Subcutaneous preadipocyte (primary cell): ENCODE measurements around the gene MINAR2. TPM values are rescaled to one million over a fixed set of nuclear protein-coding genes. Genes with fewer than 3 reads are reported as not detected.

Experiments
- total RNA-seq: library from RNA; depleted of rRNA; stranded (reverse); fragments of >200 nt; gene quantifications from 2 replicates; pipeline ENCODE4 v1.2.3, GENCODE V29; 2012

Gene MINAR2
- total RNA-seq: not detected in 2 replicates

DNA sequence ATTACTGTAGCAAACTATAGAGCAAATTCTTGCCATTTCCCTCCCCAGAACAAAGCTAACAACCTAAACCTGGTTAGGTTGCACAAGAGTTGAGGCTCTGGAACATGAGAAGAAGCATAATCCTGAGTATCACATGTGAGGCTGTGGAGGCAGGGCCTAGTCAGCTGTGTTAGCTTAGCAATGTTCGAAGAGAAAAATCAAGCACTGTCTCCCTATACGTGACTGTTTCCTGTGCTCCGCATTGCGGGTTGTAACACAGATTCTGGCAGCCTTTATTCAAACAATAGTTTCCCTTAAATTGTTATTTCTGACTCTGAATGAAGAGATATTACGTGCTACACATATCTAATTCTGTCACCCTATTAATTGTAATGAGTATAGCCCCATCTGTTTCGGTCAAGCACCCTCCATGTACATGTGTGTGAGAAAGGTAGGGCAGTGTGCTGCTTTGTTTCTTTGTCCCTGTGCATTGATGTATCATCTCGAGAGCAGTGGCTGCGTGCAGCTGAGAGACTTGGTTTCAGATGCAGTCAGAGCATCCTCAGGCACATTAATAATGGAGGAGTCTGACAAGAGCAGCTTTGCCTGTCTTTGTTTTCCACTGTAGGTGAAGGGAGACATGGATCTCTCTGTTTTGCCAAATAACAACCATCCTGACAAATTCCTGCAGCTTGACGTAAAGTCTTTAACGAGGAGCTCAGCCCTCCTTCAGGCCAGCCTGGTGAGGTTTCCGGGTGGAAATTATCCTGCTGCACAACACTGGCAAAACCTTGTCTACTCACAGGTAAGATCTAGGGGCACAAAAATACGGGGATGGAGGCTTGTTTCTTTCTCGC, at the start of gene MINAR2:
TSS of gene MINAR2 (plus strand) at position 523 of the 836 bp plus-strand sequence. CDS start at position 620, 97 bp downstream.

Other genes starting within 250 kb of the MINAR2 start
- 2.6 and 8.8 TPM in 2 replicates for gene CHSY3, start 156.4 kb downstream of the MINAR2 start, total RNA-seq